ENCODE measurements around the gene LMO1. TPM values are rescaled to one million over a fixed set of nuclear protein-coding genes. Genes with fewer than 3 reads are reported as not detected.

Gene LMO1
- total RNA-seq, 2 donors from 2014 or later = 0.18 TPM; not detected in 1

DNA sequence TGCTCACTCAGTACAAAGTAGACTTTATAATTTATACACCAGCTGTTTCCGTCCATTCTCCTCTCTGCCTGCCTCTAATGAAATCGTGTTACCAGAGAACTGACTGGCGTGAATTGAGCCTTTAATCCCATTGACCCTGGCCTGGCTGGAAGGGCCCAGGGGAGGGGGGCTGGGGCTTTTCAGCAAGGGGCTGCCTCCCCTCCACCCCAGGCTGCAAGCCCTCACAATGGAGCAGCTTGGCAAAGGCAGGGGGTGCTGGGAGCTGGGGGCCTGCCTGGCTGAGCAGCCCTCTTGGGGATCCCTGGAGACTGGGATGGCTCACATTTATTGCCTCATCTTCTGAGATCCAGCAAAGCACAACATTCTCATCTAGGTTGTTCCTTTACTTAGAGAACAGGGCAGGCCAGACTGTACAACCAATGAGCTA lies 25.8 kb upstream of the LMO1 start:
- intact Hi-C loops (cut with DNase I) = no loop called here
- DNase-seq (no peak), ATAC-seq (no peak)

DNA sequence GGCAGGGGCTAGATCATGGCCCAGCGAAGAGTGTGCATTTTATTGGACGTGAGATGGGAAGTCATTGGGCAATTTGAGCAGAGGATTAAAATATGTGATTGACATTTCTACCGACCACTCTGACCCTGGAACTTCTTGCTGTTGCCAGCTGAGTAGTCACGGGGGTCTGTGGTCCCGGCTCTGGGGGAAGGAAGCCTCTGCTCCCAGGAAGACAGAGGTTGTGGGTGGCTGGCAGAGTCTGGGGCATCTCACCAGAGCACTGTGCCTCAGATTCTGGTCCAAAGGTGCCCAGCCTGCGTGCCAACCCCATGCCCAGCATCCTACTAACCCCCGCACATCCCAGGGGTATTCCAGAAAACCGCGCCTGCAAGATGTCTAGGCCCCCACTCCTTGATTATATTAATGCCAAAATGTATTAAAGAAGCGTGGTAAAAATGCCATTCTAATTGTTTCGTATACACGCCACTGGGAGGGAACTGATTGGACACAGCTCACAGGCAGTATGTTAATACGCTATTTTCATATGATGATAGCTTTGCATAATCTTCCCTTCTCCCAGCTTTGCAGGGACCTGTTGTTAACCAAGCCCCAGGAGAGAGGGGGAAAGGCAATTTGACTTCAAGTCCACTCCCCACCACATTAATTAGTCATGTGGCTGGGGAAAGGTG lies 25.3 kb upstream of the LMO1 start:
- ATAC-seq = no peak
- DNase-seq = no peak
- intact Hi-C loops (cut with DNase I) = no loop called here

DNA sequence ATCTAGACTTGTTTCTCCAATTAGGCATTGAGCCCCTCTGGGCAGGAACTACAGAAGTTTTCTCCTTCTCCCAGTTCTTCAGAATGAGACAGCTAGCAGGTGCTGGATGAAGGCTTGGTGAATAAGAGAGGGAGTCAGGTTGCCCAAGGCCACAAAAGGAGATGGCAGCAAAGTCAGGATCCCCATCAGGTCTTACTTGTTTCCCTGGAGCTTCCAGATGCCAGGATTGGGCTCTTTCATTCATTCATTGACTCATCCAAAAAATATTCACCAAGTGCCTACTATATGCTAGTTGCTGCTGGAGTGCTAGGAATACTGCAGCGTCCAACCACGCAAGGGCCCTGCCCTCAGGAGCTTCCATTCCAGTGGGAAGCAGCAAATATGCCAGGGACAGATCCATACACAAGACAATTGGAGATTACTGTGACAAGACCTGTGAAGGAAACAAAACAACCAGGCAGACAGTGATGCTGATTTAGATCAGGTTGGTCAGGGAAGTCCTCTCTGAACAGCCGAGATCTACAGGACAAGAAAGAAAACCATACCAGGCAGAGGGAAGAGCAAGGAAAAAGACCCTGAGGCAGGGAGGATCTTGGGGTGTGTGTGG lies 24.6 kb upstream of the LMO1 start:
- no peak for ATAC-seq
- DNase-seq = no peak
- intact Hi-C loops (cut with DNase I) = no loop called here

DNA sequence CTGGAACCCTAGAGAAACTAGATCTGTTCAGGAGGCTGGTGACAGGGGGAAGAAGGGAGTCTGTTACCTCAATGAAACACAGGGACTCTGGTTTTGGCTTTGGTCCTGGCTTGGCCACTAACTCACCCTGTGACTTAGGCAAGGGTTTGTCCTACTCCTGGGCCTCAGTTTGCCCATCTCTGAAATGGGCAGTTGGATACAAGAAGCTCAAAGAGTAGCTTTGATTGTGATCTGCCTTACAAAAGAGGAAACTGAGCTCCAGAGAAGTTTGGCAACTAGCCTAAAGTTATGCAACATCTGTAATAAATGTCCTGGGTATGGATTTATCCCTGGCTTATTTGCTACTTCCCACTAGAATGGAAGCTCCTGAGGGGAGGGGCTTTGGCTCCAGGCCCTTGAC lies 24.0 kb upstream of the LMO1 start:
- ATAC-seq (no peak), DNase-seq (no peak)
- intact Hi-C loops (cut with DNase I) = no loop called here

DNA sequence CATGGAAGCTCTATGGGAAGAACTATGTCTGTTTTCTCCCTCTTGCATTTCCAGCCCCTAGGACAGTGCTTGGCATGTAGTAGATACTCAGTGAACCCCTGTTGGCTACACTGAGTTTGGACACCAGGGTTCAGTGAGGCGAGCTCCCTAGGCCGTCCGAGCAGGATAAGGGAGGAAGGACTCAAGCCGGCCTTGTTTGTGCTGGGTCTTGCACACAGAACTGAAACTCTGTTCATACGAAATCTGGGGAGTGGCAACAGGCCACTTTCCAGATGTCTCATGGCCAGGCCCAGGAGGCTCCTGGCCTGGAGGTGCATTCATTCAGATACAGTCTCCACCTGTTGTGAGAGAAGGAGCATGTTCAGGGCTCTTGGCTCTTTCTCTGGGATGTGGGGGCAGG lies 23.6 kb upstream of the LMO1 start:
- ATAC-seq (no peak), DNase-seq (no peak)
- intact Hi-C loops (cut with DNase I) = no loop called here

DNA sequence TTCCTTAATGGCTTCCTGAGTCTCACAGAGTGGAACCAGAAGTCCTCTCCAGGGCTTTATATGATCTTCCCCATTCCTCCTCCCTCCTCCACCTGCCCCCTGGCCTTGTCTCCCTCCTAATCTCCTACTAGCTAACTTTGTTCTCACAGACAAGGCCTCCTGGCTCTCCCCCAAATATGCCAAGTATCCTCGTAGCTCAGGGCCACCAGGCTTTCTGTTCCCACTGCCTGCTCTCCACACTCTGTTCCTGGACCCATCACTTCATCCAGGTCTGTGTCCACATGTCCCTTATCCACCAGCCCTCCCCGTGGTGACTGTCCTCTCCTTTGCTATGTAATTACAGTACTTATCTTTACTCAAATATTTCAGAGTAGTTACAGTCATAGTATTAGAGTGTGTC lies 23.2 kb upstream of the LMO1 start:
- DNase-seq = no peak

DNA sequence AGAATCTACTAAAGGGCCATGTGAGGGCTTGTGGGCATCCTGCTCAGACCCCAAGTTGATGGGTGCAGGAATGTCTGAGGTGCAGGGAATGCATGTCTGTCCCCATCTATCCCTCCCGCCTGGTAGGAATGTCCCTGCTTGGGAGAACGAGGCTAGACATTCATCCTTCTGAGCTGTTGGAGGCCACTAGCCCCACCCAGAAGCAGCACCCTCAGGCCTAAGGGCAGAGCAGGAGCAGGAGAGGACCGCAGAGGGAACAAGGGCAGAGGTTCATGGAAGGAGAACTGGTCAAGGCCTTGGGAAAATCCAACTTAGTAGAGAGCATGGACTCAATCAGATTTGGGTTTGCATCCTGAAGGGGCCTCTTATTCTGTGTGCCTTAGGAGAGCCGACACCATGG lies 22.1 kb upstream of the LMO1 start:
- ATAC-seq (no peak), DNase-seq (no peak)
- intact Hi-C loops (cut with DNase I) = no loop called here

More for the DNA sequence above, 23.2 kb upstream of the LMO1 start:
- intact Hi-C loops (cut with DNase I) = no loop called here
- ATAC-seq = no peak

DNA sequence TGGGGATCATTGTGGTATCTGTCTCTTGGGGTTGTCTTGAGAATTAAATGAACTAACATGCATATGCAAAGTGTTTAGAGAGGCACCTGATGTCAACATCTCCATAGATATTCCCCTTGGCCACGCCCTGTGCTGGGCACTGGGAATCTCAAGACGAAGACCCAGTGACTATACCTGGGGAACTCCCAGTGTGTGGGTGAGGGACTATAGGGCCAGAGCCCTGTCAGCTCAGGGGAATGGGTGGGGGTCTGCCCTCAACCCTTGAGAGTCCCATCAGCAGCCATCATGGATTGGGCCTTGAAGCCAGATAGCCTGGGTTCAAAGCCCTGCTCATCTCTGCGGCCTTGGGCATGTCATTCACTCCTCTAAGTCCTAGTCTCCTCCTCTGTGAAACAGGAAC lies 21.6 kb upstream of the LMO1 start:
- no peak for DNase-seq
- ATAC-seq = no peak
- intact Hi-C loops (cut with DNase I) = no loop called here

DNA sequence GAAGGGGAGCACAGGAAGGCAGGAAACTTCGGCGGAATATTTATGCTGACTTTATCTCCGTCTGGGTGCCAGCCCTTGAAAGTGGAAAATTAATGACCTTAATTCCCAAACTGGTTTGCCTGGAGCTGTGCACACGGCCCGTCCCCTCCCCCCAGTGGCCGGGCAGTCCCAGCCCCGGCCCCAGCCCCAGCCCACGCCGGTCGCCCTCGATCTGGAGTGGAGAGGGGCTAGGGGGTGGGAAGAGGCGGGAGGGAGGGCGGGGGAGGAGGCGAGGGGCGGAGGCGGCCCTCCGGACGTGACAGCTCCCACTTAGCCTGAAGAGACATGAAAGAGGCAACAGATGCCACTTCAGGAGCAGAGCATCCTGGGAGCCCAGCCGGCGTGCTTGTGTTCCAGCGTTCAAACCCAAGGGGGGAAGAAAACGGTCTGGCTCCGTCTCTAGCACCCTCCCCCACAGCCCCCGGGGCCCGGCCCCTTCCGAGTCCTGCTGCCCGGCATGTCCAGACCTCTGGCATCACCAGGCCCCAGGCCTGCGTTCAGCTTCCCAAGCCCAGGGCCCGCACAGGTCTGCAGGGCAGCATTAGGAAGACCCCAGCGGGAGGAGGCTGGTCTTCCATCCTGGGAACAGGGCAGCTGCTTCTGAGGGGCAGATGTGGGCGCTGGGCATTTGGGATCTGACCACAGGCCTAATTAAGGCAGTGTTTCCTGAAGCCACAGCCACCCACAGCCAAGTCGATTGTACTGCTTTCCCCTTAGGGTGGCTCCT lies 20.0 kb upstream of the LMO1 start:
- no peak for DNase-seq
- peak; percentile 75 for ATAC-seq
- intact Hi-C loops (cut with DNase I) = no loop called here

DNA sequence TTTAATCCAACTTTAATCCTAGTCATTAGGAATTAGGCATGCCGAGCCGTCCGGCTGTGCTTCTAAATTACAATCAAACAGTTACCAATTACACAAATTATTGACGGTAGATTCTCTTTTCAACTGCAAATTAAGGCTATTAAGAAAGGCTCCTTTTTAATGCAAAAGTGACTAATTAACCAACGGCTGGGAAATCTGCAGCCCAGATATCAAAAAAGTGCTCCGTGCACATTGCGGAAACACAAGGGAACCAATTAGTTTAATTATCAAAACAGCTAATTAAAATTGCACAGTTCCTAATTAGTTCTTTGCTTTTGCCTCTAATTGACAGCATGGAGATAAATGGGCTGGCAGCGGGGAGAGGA lies 19.4 kb upstream of the LMO1 start:
- ATAC-seq (no peak), DNase-seq (no peak)
- intact Hi-C loops (cut with DNase I) = no loop called here

DNA sequence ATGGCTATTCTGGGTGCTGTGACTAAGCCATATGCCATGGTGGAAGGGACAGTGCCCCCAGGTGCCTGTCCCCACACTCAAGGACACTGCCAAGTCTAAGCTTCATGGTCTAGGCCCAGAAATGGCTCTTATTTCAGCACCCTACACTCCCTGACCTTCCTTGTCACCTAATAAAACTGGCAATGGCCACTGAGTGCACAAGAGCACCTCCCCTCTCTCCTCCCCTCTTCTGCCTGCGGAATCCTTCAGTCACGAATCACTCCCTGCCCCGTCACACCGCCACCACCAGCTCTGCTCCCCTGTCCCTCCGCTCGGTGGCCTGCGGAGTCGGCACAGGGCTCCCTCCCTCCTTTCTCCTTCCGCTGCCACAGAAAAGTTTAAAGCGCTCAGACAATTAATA lies 19.0 kb upstream of the LMO1 start:
- intact Hi-C loops (cut with DNase I) = no loop called here
- DNase-seq (no peak), ATAC-seq (peak; percentile 62 to 79)

DNA sequence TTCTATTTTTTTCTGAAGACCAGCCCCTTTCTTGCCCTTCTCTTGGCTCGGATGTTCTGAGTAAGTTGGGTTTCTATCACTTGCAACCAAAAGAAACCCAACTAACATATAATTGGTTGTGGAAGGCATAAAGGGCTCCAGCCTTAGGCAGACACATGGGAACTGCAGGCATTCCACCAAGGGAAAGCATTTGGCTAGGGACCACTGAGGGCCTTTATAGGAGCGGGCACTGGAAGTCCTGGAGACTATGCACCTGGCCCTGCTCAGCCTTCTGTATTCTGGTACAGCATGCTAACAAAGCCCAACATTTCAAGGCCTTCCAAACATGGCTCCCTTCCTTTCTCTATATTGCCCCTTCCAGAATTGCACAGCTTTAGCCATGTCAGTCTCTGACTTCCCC lies 17.6 kb upstream of the LMO1 start:
- DNase-seq (no peak), ATAC-seq (no peak)
- intact Hi-C loops (cut with DNase I) = no loop called here

DNA sequence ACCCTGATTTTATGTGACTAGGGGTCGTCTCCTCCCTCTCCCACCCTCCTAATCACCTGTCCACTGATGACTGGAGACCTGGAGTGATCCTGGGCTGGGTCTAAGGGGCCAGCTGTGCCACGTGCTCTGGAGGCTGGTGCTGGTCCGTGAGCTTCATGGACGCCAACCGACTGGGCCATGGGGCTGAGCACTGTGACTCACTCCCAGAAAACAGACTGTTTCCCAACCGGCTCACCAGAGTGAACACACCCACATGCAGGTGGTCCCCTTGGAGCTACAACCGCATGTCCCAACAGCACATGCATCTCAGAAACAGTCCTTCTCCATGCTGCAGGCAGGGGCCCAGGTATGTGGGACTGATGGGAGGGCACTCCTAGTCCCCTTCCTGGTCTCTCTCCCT lies 14.0 kb upstream of the LMO1 start:
- intact Hi-C loops (cut with DNase I) = no loop called here
- ATAC-seq (no peak), DNase-seq (no peak)

DNA sequence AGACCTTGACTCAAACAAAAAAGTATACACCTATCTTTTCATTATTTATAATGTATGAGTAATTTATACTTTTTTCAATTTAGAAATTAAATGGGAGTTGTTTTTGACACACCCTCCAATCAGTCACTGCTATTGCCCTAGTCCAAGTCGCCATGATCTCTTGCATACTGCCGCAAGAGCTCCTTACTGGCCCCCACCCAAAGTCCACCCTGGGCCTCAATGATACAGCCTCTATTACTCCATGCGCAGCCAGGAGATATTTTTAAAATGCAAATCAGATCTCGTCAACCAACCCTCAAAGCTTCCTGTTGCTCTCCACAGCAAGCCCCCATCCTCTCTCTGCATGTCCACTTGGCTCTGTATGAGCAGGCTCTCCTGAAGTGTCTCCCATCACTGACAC lies 12.8 kb upstream of the LMO1 start:
- DNase-seq = no peak
- no peak for ATAC-seq
- intact Hi-C loops (cut with DNase I) = no loop called here

DNA sequence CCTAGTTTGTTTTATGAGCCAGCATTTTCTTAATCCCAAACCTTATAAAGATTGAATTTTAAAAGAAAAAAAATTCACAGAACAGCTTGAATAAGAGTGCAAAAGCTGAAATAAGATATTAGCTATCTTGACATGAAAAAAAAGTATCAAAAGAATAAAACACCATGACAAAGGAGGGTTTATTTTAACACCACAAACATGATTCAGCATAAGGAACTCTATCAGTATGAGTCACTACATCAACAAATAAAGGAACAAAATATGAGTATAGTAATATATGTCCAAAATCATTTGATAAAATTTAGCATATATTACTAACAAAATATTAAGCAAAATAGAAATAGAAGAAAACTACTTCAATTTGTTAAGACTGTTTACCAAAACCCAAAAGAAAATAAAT lies 9.6 kb upstream of the LMO1 start:
- DNase-seq (no peak), ATAC-seq (no peak)
- intact Hi-C loops (cut with DNase I) = no loop called here

DNA sequence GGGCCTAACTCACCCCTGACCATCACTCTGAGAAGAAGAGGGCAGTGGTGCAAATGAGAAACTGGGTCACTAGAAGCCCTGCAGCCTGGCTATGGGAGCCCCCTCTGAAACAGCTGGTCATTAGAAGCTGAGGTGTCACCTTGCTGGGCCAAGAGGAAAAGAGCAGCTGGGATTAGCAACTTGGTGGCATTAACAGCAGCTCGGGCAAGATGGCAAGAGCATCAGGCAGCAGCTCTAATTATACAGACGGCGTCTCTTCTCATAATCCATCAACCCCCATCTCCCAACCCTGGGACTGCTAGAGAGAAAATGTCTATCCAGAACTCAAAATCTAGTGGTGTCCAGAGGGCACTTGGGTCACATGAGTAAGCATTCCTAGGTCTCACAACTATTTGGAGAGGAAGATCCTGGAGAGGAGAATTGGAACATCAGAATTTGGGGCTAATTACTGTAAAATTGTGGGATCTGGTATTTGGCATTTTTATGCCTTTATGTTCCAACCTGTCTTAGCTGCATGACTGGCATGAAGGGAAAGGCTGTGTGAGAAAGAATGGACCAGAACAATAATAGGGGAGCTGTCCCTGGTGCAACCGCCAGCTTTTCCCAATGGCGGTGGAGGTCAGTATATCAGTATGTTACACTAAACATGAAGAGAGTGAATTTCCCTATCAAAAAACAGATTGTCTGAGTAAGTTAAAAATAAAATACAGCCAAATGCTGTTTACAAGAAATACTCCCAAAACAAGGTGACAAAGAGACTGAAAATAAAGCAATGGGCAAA lies 7.6 kb upstream of the LMO1 start:
- DNase-seq (no peak), ATAC-seq (no peak)
- intact Hi-C loops (cut with DNase I) = no loop called here

DNA sequence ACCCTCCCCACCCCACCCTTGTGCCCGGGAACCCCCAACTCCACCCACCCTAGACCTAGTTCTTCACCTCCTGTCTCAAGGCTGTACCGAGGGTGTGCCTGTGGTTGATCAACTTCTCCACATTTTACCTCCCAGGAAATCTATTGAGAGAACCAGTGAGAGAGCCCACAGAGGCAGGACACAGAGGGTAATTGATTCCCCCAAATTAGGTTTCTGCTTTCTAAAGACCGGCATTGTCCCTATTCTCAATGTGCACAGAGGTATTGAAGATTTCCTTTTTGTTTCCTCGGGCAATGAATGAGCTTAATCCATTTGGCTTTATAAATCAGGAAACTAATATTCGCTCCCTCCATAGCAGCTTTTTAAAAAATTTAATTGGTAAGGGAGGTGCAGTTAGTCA lies 6.0 kb upstream of the LMO1 start:
- intact Hi-C loops (cut with DNase I) = no loop called here
- no peak for DNase-seq
- no peak for ATAC-seq

DNA sequence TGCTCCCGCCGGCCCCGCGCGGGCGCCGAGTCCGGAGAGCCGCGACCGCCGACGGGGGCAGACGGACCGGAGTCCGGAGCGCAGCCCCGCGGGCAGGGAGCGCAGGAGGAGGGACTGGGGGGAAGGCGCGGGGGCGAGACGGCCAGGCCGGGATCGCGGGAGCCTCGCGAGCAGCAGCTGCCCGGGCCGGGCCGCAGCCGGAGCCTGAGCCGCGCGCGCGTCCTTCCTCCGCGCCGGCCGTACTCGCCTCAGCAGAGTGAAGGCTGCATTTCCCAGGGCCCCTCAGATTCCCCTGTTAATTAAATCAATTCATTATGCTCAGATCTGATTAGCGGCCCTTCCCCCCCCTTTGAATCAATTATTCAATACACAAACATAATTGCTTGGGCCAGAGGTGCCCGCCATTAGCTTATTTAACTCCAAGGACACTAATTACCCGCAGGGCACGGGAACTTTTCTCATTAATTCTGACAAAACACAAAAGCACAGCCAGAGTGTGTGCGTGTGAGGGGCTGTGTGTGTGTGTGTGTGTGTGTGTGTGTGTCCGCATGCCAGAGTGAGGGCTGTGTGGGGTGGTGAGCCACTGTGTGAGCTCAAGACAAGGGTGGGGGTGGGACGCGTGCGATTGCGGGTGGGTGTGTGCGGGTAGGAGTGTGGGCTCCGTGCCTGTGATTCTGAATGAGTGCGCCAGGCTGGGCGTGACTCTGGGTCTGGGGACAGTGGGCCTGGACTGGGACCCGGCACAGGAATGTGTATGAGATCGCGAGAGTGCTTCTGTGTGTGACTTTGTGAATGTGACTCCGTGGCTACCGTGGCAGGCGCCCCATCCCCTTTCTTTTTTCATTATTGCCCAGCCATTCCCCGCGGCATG lies 5.1 kb upstream of the LMO1 start:
- peak; percentile 55 to 58 for ATAC-seq
- intact Hi-C loops (cut with DNase I) = no loop called here
- no peak for DNase-seq

DNA sequence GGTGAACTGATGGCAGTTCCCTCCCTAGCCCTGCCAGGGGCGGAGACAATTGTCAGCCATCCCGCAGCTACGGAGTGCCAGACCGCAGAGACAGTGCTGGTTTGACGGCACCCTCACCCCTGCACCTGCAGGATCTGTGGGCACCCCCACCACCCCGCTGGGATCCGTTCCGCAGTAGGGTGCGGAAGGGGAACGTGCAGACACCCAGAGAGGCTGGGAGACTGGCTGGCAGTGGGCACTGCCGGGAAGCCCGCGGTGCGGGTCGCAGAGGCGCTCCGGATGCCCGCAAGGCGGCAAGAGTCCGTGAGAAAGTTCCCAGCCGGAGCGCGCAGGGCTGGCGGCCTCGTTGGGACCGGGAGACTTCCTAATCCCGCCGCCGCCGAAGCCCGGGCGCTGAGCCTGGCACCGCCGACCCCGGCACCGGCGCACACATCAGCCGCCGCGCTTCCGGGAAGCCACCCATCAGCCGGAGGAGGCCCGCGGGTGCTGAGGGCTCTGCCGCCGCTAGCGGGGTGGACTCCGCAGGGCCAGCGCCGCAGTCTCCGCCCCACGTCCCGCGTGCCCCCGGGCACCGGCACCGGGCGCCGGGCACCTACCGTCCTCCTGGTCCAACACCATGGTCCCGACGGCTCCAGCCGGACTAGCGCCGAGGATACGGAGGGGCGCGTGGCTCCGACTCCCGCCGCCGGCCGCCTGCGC lies 4.3 kb upstream of the LMO1 start:
- DNase-seq (no peak), ATAC-seq (peak; percentile 13 to 36)
- intact Hi-C loops (cut with DNase I) = no loop called here
